Raji (cell line): ENCODE results near the gene PRUNE1.

Experiments used
- POLR2A ChIP-seq: IDR thresholded peaks from 2 replicates; pipeline ENCODE4 v1.6.1; 2011; ENCODE audit warnings: low read depth, low read length, control low read depth; ENCODE audit not compliant: insufficient read depth

PRUNE1 gene

GRCh38 chr1:150995896-150996295 lies 12.4 kb upstream of the PRUNE1 start:
- TF ChIP-seq POLR2A, result no peak

GRCh38 chr1:150997126-150997872 lies 10.9 kb upstream of the PRUNE1 start:
- TF ChIP-seq POLR2A, result no peak

GRCh38 chr1:150997949-150998348 lies 10.3 kb upstream of the PRUNE1 start:
- no peak for TF ChIP-seq POLR2A

GRCh38 chr1:150999051-150999674 lies 9.1 kb upstream of the PRUNE1 start:
- TF ChIP-seq POLR2A, result no peak

GRCh38 chr1:150999926-151000325 lies 8.3 kb upstream of the PRUNE1 start:
- TF ChIP-seq POLR2A, result no peak

- TF ChIP-seq POLR2A, result no peak
Observed at GRCh38 chr1:151000408-151000807, 7.8 kb upstream of the PRUNE1 start.

- no peak for TF ChIP-seq POLR2A
Observed at GRCh38 chr1:151001602-151002001, 6.6 kb upstream of the PRUNE1 start.

GRCh38 chr1:151002051-151002450 lies 6.2 kb upstream of the PRUNE1 start:
- TF ChIP-seq POLR2A, result no peak

GRCh38 chr1:151002611-151003010 lies 5.6 kb upstream of the PRUNE1 start:
- no peak for TF ChIP-seq POLR2A

GRCh38 chr1:151003180-151003579 lies 5.1 kb upstream of the PRUNE1 start:
- TF ChIP-seq POLR2A, result no peak

- TF ChIP-seq POLR2A, result no peak
Observed at GRCh38 chr1:151005729-151006319, 2.4 kb upstream of the PRUNE1 start.

- peak; percentile 39; the same call in 1 of the 2 replicates for TF ChIP-seq POLR2A
Observed at GRCh38 chr1:151006327-151007052, 1.8 kb upstream of the PRUNE1 start, which contains the start of gene MINDY1. TSS of gene MINDY1 (minus strand) at chr1:151006902. CDS start at chr1:151002617, 4,285 bp downstream.

- no peak for TF ChIP-seq POLR2A
Observed at GRCh38 chr1:151007853-151008243, 401 bp upstream of the PRUNE1 start.

GRCh38 chr1:151009206-151009587 lies 948 bp downstream of the PRUNE1 start:
- TF ChIP-seq POLR2A, result no peak

GRCh38 chr1:151009674-151010345 lies 1.6 kb downstream of the PRUNE1 start:
- TF ChIP-seq POLR2A, result no peak
